CD4-positive, alpha-beta T cell treated with Interleukin-6 for 4 hours (primary cell): ENCODE results near the gene ANO1.
A peak's percentile ranks its signal among the peaks of the same experiment; 100 is the strongest.
"Not testable (repeated sequence)": the region's sequence is repeated elsewhere in the genome, so short reads cannot be mapped to it uniquely, and the experiment has no call there.

Source experiments
- DNase-seq: peaks from one replicate; pipeline ENCODE4 v3.0.0-alpha.2; 2020; ENCODE audit warnings: mixed read lengths

ANO1 gene

DNA sequence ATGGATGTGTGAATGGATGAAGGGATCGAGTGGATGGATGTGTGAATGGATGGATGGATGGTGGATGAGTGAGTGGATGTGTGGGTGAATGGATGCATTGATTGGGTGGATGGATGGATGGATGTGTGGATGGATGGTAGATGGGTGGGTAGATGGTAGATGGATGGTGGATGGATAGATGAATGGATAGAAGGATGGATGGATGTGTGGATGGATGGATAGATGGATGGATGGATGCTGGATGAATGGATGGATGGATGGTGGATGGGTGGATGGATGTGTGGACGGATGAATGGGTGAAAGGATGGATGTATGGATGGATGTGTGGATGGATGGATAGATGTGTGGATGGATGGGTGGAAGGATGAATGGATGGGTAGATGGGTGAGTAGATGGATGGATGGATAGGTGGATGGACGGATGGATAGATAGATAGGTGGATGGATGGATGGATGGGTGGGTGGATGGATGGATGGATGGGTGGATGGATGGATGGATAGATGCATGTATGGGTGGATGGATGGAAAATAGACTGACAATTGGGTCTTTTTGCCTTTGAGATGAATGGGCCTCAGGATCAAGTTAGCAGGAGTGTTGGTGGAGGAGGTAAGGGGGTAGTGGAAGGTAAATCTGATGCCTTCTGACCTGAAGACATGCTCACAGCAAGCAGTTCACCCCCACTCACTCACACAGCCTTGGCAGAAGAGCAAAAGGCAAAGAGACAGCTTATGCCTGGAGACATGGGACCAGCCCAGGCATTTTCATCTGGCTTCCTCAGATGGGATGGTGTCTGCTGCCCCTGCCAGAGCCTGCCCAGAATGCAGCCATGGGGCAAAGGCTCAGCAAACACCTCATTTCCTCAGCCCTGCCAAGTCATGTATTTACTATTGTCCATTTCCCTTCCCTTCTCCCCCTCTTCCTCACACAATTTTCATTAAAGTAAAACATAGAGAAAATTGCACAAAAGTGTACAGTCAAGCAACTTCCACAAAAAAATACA is 117.0 kb downstream of the ANO1 start:
- no peak for DNase-seq

DNA sequence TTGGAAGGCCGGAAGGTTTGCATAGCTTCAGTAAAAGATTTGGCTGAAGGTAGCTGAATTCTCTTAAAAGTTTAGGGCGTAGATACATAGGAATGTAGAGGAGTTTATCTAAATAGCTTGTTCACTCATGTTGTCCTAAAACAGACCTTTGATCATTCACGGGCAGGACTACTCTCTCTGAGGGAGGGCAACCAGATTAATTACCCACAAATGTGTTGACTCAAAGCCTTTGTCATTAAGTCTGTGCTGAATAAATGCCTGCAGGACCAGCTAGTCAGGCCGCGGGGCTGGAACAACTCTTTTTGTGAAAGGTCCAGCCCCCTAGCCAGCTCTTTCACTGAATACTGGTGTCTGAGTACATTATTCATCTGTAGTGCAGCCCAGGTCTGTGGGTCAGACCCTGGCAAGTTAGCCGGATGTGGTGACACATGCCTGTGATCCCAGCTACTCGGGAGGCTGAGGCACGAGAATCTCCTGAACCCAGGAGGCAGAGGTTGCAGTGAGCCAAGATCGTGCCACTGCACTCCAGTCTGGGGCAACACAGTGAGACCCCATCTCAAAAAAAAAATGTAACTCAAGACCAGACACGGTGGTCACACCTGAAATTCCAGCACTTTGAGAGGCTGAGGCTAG is 122.2 kb downstream of the ANO1 start:
- no peak for DNase-seq

DNA sequence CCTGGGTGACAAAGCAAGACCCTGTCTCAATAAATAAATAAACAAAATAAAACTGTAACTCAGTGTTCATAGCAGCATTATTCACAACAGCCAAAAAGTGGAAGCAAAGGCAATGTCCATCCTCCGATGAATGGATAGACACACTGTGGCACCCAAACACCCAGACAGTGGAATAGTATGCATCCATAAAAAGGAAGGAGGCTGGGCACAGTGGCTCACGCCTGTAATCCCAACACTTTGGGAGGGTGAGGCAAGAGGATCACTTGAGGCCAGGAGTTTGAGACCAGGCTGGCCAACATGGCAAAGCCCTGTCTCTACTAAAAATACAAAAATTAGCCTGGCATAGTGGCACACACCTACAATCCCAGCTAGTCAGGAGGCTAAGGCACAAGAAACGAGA is 122.9 kb downstream of the ANO1 start:
- not testable (repeated sequence) for DNase-seq

DNA sequence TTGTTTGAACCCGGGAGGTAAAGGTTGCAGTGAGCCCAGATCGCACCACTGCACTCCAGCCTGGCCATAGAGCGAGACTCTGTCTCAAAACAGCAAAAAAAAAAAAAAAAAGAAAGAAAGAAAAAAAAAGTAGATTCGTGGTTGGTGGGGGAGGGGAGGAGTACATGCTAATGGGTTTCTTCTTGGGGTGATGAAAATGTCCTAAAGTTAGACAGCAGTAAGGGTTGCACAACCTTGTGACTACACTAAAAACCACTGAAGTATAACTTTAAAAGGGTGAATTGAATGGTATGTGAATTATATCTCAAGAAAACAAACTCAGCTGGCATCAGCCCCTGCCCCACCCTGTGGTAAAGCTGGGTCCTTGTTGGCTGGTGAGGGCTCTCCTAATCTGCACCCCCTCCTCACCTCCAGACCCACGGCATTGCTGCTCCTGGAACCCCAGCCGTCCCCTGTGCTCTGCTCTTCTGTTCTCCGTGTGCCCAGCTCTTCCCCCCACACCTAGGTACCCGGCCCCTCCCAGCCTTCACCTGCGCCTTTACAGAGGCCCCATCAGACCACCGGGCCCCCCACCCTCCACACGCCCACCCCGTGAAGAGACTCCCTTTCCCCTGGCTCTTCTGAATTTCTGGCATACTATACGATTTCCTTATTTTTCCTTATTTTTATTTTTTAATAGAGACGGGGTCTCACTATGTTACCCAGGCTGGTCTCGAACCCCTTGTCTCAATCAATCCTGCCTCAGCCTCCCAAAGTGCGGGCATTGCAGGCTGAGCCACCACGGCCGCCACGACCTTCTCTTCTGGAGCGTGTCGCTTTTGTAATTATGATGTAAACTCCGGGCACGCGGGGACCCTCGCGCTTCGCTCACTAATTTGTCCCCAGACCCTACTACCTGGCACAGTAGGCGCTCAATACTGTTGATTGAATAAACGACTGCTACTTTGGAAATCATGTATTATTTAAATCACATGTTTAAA is 124.1 kb downstream of the ANO1 start:
- DNase-seq, result no peak

DNA sequence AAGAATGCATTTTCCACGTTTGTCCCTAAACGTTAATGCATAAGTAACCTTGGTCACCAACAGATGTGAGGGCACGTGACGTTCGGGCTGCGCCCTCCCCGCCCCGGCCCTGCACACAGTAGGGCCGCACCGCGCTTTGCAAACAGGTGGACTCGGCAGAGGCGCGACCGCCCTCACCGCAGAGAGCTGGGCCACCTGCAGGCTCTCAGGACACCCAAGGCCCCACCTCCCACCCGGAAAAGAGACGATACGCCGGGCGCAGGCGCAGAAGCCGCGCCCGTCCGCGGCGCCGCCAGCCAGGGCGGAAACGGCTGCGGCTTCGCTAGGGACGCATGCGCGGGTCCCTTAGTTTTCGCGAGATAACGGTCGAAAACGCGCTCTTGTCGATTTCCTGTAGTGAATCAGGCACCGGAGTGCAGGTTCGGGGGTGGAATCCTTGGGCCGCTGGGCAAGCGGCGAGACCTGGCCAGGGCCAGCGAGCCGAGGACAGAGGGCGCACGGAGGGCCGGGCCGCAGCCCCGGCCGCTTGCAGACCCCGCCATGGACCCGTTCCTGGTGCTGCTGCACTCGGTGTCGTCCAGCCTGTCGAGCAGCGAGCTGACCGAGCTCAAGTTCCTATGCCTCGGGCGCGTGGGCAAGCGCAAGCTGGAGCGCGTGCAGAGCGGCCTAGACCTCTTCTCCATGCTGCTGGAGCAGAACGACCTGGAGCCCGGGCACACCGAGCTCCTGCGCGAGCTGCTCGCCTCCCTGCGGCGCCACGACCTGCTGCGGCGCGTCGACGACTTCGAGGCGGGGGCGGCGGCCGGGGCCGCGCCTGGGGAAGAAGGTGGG is 125.0 kb downstream of the ANO1 start, which contains the start of gene FADD:
Gene FADD (plus strand): TSS at position 377 of the 831 bp plus-strand sequence. CDS start 164 bp downstream, at position 541.
- peak; percentile 93 for DNase-seq

DNA sequence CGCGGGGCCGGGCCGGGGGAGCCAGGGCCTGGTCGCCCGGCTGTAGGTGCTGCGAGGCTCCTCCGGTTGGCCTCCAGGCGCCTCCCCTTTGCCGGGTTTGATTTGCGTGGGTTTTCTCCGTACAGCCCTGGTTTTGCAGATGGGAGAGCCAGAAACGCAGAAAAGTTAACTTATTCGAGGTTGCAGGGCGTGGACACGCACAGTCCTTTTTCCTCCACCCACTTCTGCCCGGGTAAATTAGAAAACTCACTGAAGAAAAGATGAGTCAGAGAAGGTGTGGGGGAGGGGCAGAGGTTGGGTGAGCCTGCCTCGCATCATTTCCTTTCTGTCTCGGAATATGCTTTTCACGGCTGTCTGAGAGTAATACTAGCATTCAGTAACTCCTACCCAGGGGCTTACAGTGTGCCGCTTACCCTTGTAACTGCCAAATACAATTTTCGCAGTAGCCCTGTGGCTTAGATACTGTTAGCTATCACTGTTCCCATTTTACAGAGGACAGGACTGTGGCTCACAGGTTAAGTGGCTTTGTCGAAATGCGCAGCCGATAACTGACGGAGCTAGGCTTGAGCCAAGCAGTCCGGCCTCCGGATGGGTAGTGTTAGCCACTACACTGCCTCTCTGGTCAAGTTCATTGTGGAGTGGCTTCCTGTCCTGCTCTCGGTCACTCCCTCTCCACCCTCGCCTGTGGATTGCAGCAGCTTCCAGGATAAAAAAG is 125.8 kb downstream of the ANO1 start:
- DNase-seq, result peak; percentile 97

DNA sequence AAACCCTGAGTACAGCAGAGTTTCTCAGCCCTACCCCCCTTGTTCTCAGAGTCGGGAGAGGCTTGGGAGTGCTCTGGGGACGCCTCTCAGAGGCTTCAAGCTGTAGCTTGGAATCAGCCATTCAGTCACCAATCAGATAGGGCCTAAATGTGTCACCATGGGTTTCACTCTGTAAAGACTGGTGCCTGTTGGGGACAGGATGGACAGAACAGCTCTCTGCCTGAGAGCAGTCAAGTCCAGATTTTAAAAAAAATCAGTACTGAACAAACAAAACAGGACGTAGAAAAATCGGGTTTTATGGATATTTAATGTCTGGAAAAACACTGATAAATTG is 126.3 kb downstream of the ANO1 start:
- DNase-seq, result no peak

DNA sequence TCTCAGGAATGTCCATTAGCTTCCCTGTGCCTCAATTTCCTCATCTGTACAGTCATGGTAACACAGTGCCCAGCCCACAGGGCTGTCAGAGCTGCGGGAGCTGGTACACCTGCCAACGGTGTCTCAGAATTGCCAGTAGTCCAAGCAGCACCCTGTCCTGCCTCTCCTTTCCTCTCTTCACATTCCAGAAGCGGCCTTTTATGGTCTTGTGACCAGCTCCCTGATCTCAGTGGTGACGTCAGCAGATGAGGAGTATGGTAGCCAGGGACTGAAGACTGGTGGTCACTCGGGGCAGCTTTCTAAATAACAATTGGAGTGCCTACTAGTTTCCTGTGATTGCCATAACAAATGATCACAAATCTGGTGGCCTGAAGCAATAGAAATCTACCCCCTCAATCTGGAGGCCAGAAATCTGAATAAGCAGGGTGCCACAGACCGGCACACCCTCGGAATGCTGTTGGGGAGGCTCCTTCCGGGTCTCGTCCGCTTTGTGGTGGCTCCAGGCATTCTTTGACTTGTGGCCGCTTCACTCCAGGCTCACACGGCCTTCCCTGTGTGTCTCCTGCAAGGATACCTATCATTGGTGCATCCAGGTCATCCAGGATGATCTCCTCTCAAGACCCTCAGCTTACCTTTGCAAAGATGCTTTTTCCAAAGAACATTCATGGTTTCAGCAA is 127.1 kb downstream of the ANO1 start:
- DNase-seq, result no peak

DNA sequence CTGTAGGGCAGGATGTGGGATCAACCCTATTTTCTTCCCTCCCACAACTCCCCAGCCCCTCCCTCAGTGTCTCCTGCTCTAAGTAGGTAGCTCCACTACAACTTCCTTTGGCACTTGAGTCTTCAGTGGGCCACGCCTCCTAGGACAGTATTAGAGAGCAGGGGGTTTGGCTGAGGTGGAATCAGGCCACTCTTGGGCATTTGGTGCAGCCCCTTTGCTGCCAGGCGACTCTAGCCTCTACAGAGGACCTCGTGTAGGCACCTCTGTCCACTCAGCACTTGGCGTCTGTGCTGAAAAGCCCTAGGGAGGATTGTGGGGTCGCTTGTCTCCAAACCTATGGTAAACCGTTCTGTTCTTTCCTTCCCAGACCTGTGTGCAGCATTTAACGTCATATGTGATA is 127.6 kb downstream of the ANO1 start:
- peak; percentile 37 for DNase-seq

DNA sequence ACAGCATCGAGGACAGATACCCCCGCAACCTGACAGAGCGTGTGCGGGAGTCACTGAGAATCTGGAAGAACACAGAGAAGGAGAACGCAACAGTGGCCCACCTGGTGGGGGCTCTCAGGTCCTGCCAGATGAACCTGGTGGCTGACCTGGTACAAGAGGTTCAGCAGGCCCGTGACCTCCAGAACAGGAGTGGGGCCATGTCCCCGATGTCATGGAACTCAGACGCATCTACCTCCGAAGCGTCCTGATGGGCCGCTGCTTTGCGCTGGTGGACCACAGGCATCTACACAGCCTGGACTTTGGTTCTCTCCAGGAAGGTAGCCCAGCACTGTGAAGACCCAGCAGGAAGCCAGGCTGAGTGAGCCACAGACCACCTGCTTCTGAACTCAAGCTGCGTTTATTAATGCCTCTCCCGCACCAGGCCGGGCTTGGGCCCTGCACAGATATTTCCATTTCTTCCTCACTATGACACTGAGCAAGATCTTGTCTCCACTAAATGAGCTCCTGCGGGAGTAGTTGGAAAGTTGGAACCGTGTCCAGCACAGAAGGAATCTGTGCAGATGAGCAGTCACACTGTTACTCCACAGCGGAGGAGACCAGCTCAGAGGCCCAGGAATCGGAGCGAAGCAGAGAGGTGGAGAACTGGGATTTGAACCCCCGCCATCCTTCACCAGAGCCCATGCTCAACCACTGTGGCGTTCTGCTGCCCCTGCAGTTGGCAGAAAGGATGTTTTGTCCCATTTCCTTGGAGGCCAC is 128.3 kb downstream of the ANO1 start:
- DNase-seq, result no peak

DNA sequence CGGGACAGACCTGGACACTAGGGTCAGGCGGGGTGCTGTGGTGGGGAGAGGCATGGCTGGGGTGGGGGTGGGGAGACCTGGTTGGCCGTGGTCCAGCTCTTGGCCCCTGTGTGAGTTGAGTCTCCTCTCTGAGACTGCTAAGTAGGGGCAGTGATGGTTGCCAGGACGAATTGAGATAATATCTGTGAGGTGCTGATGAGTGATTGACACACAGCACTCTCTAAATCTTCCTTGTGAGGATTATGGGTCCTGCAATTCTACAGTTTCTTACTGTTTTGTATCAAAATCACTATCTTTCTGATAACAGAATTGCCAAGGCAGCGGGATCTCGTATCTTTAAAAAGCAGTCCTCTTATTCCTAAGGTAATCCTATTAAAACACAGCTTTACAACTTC is 128.9 kb downstream of the ANO1 start:
- DNase-seq, result no peak

DNA sequence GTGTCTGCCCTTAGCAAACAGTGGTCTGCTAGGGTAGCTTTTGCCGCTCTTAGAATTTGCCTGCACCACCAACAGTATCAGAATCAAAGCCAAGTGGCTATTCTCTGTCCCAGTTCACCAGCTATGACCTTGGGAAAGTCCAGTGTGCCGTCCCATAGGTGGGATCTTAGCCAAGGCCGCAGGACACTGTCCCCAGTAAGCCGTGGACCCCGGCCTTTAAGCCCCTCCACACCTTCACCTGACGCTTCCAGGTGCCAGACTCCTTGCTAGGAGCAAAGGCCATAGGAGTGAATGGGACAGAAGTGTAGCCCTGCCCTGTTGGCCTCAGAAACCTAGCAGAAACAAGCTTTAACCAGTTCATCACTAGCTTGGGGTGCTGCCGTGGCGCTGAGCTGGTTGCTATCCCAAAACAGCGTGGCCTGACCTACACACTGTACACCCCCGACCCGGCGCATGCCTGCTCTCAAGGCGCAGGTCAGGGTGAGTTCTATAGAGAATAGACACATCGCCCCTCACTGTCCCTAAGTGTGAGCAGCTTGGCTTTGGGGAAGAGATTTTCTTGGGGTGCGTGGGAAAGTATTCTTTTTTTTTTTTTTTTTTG is 129.5 kb downstream of the ANO1 start:
- DNase-seq, result no peak

DNA sequence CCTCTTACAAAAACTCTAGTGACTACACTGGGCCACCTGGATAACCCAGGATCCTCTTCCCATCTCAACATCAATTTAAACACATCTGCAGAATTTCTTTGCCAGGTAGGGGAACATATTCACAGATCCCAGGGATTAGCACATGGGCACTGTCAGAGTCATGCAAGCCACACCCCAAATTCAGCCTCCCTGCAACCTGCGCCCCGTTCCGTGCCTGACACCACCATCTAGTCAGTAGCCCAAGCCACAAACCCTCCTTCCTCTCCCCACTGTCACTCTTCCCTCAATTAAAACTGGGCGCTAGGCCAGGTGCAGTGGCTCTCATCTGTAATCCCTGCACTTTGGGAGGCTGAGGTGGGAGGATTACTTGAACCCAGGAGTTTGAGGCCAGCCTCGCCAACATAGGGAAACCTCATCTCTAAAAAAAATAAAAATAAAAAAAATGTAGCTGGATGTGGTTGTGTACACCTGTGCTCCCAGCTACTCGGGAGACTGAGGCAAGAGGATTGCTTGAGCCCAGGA is 131.3 kb downstream of the ANO1 start:
- no peak for DNase-seq

DNA sequence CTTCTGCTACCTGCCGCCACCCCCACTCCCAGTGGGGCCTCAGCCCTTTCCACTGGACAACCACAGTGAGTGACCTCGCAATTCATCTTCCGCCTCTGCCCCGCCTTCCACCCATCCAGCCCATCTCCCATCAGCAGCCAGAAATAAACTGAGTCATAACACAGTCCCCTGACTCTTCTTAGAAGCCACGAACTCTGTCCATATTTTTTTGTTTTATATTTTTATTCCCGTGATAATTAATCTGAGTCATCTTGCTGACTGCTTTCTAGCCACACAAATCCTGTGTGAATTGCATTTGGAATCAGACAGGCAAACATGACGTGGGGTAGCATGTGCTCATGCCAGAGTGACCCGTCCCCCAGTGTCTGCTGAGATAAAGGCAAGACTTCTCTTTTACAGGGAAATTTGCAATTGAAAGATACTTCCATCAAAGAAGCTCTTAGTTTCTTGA is 132.0 kb downstream of the ANO1 start:
- DNase-seq, result no peak

DNA sequence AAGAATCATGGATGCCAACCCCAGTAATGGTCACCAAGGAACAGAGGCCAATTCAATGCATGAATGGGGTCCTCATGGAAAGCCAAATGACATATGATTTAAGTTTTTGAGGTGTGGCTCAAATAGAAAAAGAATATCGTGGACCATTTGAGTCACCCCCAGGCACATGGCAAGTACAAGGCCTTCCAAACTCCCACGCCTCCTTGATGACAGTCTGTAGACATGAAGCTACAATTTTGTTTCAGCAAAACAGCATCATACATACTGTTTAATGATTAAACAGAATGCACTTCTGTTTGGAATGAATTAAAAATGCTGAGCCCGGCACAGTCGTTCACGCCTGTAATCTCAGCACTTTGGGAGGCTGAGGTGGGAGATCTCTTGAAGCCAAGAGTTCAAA is 132.4 kb downstream of the ANO1 start:
- DNase-seq, result no peak

DNA sequence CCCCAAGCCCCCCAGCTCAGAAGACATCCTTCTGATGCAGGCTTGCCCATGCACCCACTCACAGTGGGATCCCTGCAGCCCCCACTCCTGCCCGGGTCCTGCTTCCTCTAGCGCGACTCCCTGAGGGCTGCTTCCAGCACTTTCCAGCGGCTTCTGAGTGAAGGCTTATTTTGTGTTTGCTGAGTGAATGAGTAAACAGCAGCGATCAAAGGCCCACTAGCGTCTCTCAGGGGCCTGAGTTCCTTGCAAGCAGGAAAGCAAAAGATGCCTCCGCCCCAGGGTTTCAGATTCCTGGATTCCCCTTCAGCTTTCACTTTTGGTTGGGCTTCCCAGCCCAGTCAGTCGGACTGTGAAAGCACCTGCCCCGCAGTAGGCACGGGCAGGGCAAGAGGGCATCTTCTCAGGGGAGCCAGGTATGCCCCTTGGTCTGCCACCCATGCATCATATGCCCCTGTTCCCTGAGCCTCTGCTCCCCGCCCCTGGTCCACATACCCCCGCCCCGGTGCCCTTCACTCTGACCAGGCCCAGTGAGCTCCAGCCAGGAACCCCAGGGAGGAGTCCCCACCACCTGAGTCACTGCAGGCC is 134.2 kb downstream of the ANO1 start:
- no peak for DNase-seq

DNA sequence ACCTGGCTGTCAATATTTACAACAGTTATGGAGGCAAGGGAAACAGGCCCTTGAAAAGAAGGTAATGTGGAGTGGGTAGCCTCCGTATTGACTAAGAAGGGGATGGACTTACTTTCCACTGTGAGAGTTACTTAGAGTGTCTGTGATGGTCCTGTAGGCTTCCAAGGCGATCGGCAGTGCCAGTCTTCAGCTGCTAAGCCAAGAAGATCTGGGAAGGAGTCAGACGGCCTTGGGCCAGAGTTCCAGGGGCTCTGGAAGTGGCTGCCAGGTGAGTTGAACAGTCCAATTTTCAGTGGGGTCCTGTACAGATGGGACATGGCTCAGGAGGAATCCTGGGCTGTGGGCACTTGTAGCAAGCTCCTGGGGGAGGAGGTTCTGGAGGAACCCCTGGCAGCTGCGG is 139.3 kb downstream of the ANO1 start:
- DNase-seq, result not testable (repeated sequence)

DNA sequence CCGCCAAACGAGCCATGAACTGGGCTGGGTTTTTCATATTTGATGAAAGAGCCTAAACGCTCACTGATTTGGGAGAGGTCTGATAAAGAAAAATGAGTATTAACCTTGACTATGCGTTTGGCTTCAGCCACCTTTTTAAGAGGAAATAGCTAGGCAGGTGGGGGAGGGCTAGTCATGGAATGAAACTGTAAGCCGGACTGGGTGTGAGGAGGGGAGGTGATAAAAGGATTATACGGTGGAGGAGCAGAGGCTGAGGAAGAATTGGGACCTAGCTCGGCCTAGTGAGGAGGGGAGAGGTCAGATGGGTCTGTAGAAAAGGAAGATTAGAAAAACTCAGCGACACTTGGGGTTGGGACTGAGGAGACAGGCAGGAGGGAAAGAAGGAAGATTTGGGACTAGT is 140.0 kb downstream of the ANO1 start:
- DNase-seq, result not testable (repeated sequence)

DNA sequence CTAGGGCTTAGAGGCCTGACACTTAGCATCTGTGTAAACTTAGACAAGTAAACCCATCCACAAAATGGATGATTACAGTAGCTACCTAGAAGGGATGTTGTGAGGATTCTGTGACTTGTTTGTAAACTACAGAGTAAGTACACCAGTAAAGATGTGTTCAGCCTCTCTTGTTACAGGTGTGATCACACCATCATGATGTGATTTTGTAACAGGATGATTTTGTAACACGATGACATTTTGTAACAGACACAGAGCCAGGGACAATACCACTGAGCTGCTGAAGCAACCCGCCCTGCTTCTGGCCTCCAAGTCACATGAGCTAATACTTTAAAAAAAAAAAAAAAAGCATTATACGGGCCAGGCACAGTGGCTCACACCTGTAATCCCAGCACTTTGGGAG is 142.0 kb downstream of the ANO1 start:
- no peak for DNase-seq
